H1 (cell line): ENCODE measurements around the gene NUDT3.

Source experiments
- CHD1 ChIP-seq: IDR thresholded peaks from 2 replicates; pipeline ENCODE4 v1.6.1; 2012; ENCODE audit warnings: low read depth, low read length, improper control_type of control experiment
- CTCF ChIP-seq, 3 experiments: IDR thresholded peaks; 1 replicate in 2 of 3; 2 replicates in 1 of 3; pipeline versions ENCODE4 v1.5.1 to v1.6.1; 2011; ENCODE audit warnings: low read length in 3 of 3, mild to moderate bottlenecking in 3 of 3, inconsistent platforms in 2 of 3, low read depth in 1 of 3, moderate library complexity in 1 of 3; ENCODE audit not compliant: insufficient read depth in 1 of 3; ENCODE audit errors: control extremely low read depth in 1 of 3
- EZH2 ChIP-seq: fragments of 200-600 bp; sonication (generic); IDR thresholded peaks from 2 replicates; pipeline ENCODE4 v1.7.1; 2012; ENCODE audit warnings: low read depth, mild to moderate bottlenecking, moderate library complexity, low read length, inconsistent platforms; ENCODE audit not compliant: severe bottlenecking
- GTF2F1 ChIP-seq: IDR thresholded peaks from 2 replicates; pipeline ENCODE4 v1.6.1; 2012; ENCODE audit warnings: low read depth, low read length, improper control_type of control experiment, borderline replicate concordance
- POLR2A ChIP-seq, 2 experiments: IDR thresholded peaks; 1 replicate in 1 of 2; 2 replicates in 1 of 2; pipeline ENCODE4 v1.6.1; 2011; ENCODE audit warnings: low read depth in 2 of 2, low read length in 2 of 2, mild to moderate bottlenecking in 2 of 2; ENCODE audit errors: control extremely low read depth in 1 of 2
- POLR2AphosphoS5 ChIP-seq: IDR thresholded peaks from 2 replicates; pipeline ENCODE4 v1.6.1; 2011; ENCODE audit warnings: low read depth, low read length
- USF2 ChIP-seq: IDR thresholded peaks from 2 replicates; pipeline ENCODE4 v1.6.1; 2011; ENCODE audit warnings: low read length, improper control_type of control experiment

GRCh38 chr6:34318499-34319470, 73.7 kb downstream of the NUDT3 start:
- TF ChIP-seq POLR2AphosphoS5 (no peak), CHD1 (no peak), POLR2A (IDR thresholded peaks at IDR 0.05; ENCODE audit: control extremely low read depth in 1 of 2, low read depth in 2 of 2, low read length in 2 of 2) (no peak), CTCF (IDR thresholded peaks at IDR 0.05; ENCODE audit: control extremely low read depth in 1 of 3, insufficient read depth in 1 of 3, low read depth in 1 of 3, low read length in 3 of 3) (no peak), EZH2 (no peak), GTF2F1 (no peak), USF2 (no peak)
